ENCODE measurements around the gene TNFRSF8. TPM values are rescaled to one million over a fixed set of nuclear protein-coding genes. Genes with fewer than 3 reads are reported as not detected.

Gene TNFRSF8
- total and polyA plus RNA-seq, 9 of the 15 experiments (the other 6 are each of a cell fraction or from before 2014, with no cell fraction given) = 3.5 to 38.4 (median 17.1) TPM

DNA sequence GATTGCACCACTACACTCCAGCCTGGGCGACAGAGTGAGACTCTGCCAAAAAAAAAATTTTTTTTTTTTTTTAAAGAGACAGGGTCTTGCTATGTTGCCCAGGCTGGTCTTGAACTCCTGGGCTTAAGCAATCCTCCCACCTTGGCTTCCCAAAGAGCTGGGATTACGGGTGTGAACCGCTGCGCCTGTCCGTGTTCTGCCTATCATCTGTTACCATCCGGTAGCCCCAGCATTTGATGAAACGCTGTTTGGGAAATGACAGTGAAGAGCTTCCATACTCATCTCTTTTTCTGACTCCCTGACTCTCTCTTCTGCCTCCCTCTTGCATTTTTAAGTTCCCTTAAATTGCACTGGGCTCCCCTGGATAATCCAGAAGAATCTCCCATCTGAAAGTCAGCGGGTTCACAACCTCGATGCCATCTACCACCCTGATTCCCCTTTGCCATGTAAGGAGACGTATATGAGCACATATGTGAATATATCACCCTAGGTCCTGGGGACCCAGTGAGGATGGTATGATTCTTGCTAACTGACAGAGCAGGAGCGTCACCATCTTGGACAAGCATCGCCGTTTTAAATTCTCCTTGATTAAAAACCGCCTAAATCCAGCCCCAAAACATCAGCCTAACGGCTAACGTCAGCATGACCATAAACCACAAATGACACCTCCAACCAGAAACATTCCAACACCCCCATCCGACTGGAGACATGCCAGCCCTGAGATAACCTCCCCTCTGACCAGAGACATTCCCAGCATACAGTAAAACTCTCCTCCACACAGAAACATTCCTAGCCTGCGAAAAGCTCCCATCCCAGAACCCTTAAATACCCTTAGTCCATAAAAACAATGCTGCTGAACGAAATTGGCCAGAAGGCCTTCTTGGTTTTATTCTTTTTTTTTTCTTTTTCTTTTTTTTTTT lies 12.4 kb downstream of the TNFRSF8 start (continued):
- TF ChIP-seq ZFX (CRISPR knock-in tag; IDR thresholded peaks at IDR 0.05) = peak; percentile 45; the same call in 1 of the 2 replicates
- TF ChIP-seq ZC3H4 (CRISPR knock-in tag; IDR thresholded peaks at IDR 0.05; ENCODE audit: borderline replicate concordance) = no peak
- peak; percentile 90 for TF ChIP-seq ZNF212 (CRISPR knock-in tag; IDR thresholded peaks at IDR 0.05)
- TF ChIP-seq TAF9B (IDR thresholded peaks at IDR 0.05; ENCODE audit: partially characterized antibody) = no peak
- TF ChIP-seq, protein P1, sequence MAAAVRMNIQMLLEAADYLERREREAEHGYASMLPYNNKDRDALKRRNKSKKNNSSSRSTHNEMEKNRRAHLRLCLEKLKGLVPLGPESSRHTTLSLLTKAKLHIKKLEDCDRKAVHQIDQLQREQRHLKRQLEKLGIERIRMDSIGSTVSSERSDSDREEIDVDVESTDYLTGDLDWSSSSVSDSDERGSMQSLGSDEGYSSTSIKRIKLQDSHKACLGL (CRISPR knock-in tag; IDR thresholded peaks at IDR 0.05; ENCODE audit: borderline replicate concordance, poor library complexity, severe bottlenecking) = peak; percentile 77
- TF ChIP-seq, protein P2, sequence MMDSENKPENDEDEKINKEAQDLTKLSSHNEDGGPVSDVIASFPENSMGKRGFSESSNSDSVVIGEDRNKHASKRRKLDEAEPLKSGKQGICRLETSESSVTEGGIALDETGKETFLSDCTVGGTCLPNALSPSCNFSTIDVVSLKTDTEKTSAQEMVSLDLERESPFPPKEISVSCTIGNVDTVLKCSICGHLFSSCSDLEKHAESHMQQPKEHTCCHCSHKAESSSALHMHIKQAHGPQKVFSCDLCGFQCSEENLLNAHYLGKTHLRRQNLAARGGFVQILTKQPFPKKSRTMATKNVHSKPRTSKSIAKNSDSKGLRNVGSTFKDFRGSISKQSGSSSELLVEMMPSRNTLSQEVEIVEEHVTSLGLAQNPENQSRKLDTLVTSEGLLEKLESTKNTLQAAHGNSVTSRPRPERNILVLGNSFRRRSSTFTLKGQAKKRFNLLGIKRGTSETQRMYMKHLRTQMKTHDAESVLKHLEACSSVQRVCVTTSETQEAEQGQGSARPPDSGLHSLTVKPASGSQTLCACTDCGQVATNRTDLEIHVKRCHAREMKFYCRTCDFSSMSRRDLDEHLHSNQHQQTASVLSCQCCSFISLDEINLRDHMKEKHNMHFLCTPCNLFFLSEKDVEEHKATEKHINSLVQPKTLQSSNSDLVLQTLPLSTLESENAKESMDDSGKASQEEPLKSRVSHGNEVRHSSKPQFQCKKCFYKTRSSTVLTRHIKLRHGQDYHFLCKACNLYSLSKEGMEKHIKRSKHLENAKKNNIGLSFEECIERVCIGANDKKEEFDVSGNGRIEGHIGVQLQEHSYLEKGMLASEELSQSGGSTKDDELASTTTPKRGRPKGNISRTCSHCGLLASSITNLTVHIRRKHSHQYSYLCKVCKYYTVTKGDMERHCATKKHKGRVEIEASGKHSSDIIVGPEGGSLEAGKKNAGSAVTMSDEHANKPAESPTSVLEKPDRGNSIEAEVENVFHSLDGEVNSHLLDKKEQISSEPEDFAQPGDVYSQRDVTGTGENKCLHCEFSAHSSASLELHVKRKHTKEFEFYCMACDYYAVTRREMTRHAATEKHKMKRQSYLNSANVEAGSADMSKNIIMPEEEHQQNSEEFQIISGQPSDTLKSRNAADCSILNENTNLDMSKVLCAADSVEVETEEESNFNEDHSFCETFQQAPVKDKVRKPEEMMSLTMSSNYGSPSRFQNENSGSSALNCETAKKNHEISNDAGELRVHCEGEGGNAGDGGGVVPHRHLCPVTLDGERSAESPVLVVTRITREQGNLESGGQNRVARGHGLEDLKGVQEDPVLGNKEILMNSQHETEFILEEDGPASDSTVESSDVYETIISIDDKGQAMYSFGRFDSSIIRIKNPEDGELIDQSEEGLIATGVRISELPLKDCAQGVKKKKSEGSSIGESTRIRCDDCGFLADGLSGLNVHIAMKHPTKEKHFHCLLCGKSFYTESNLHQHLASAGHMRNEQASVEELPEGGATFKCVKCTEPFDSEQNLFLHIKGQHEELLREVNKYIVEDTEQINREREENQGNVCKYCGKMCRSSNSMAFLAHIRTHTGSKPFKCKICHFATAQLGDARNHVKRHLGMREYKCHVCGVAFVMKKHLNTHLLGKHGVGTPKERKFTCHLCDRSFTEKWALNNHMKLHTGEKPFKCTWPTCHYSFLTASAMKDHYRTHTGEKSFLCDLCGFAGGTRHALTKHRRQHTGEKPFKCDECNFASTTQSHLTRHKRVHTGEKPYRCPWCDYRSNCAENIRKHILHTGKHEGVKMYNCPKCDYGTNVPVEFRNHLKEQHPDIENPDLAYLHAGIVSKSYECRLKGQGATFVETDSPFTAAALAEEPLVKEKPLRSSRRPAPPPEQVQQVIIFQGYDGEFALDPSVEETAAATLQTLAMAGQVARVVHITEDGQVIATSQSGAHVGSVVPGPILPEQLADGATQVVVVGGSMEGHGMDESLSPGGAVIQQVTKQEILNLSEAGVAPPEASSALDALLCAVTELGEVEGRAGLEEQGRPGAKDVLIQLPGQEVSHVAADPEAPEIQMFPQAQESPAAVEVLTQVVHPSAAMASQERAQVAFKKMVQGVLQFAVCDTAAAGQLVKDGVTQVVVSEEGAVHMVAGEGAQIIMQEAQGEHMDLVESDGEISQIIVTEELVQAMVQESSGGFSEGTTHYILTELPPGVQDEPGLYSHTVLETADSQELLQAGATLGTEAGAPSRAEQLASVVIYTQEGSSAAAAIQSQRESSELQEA (IDR thresholded peaks at IDR 0.05; ENCODE audit: low read depth) = no peak
- TF ChIP-seq MTA1 (IDR thresholded peaks at IDR 0.05; ENCODE audit: borderline replicate concordance) = peak; percentile 81; the same call in 1 of the 2 replicates
- TF ChIP-seq TCF7 (IDR thresholded peaks at IDR 0.05; ENCODE audit: borderline replicate concordance) = no peak
- TF ChIP-seq KHSRP (IDR thresholded peaks at IDR 0.05) = peak; percentile 22; the same call in 1 of the 2 replicates
- no peak for TF ChIP-seq PML (IDR thresholded peaks at IDR 0.05; ENCODE audit: low read length)
- peak; percentile 99 for TF ChIP-seq DMBX1 (CRISPR knock-in tag; IDR thresholded peaks at IDR 0.05; ENCODE audit: borderline replicate concordance)
- TF ChIP-seq RFX5 (IDR thresholded peaks at IDR 0.05; ENCODE audit: low read depth, low read length) = no peak
- no peak for TF ChIP-seq C11orf30 (IDR thresholded peaks at IDR 0.05; ENCODE audit: low read depth)
- no peak for TF ChIP-seq SMARCB1 (IDR thresholded peaks at IDR 0.05; ENCODE audit: insufficient read length, low read depth)
- TF ChIP-seq KLF6 (CRISPR knock-in tag; IDR thresholded peaks at IDR 0.05; ENCODE audit: borderline replicate concordance) = peak; percentile 100
- TF ChIP-seq, protein P3, sequence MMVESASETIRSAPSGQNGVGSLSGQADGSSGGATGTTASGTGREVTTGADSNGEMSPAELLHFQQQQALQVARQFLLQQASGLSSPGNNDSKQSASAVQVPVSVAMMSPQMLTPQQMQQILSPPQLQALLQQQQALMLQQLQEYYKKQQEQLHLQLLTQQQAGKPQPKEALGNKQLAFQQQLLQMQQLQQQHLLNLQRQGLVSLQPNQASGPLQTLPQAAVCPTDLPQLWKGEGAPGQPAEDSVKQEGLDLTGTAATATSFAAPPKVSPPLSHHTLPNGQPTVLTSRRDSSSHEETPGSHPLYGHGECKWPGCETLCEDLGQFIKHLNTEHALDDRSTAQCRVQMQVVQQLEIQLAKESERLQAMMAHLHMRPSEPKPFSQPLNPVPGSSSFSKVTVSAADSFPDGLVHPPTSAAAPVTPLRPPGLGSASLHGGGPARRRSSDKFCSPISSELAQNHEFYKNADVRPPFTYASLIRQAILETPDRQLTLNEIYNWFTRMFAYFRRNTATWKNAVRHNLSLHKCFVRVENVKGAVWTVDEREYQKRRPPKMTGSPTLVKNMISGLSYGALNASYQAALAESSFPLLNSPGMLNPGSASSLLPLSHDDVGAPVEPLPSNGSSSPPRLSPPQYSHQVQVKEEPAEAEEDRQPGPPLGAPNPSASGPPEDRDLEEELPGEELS (CRISPR knock-in tag; IDR thresholded peaks at IDR 0.05; ENCODE audit: borderline replicate concordance) = no peak
